Measurements from ENCODE around the gene MTA3. TPM values are rescaled to one million over a fixed set of nuclear protein-coding genes. Genes with fewer than 3 reads are reported as not detected.
"Not testable (repeated sequence)": the region's sequence is repeated elsewhere in the genome, so short reads cannot be mapped to it uniquely, and the experiment has no call there.

MTA3 gene
- polyA plus RNA-seq, 1 donor from 2014 or later, result 11.2 TPM

- no peak overlapping the region for H3K9ac ChIP-seq (ENCODE audit: low read length)
These were observed 50.5 kb downstream of the MTA3 start for GRCh38 chr2:42618972-42619371.

DNA sequence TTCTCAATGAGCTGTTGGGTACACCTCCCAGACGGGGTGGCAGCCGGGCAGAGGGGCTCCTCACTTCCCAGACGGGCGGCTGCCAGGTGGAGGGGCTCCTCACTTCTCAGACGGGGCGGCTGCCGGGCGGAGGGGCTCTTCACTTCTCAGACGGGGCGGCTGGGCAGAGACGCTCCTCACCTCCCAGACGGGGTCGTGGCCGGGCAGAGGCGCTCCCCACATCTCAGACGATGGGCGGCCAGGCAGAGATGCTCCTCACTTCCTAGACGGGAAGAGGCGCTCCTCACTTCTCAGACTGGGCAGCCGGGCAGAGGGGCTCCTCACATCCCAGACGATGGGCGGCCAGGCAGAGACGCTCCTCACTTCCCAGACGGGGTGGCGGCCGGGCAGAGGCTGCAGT, 53.2 kb downstream of the MTA3 start:
- H2AFZ ChIP-seq (ENCODE audit: low read depth, low read length), result not testable (repeated sequence)

More at GRCh38 chr2:42618972-42619371, 50.5 kb downstream of the MTA3 start:
- Histone ChIP-seq H3F3A (ENCODE audit: insufficient read depth, low read length, poor library complexity, severe bottlenecking) (no peaks in the 10 kb centered on the region), H2AFZ (ENCODE audit: low read depth, low read length) (no peak overlapping the region), H3K4me2 (ENCODE audit: low read length) (no peak overlapping the region), H3K36me3 (ENCODE audit: insufficient read depth, low read length) (no peaks in the 10 kb centered on the region), H3K27ac (ENCODE audit: low read length) (no peak overlapping the region), H3K27me3 (ENCODE audit: insufficient read depth, low read depth, low read length) (no peaks in the 10 kb centered on the region), H3K79me2 (replicated peaks; ENCODE audit: insufficient read depth, low read length) (no peaks in the 10 kb centered on the region), H3K9me3 (ENCODE audit: low read length) (no peaks in the 10 kb centered on the region), H4K20me1 (ENCODE audit: insufficient read depth) (no peaks in the 10 kb centered on the region), H3K4me3 (ENCODE audit: low read length) (no peak overlapping the region), H3K9me2 (ENCODE audit: insufficient read depth, low read length) (no peaks in the 10 kb centered on the region)
- TF ChIP-seq EP300 (conservative IDR thresholded peaks at IDR 0.05; ENCODE audit: poor library complexity, severe bottlenecking) (no peak), POLR2AphosphoS5 (IDR thresholded peaks at IDR 0.05) (no peak), MXI1 (conservative IDR thresholded peaks at IDR 0.05; ENCODE audit: poor library complexity, severe bottlenecking) (no peak), TAF1 (IDR thresholded peaks at IDR 0.05; ENCODE audit: low read depth) (no peak), CTCF (IDR thresholded peaks at IDR 0.05; ENCODE audit: poor library complexity, severe bottlenecking) (no peak), RAD21 (conservative IDR thresholded peaks at IDR 0.05) (no peak), EZH2 (IDR thresholded peaks at IDR 0.05; ENCODE audit: borderline replicate concordance, insufficient read depth, low read length, poor library complexity, severe bottlenecking) (no peak), SMC3 (conservative IDR thresholded peaks at IDR 0.05; ENCODE audit: poor library complexity) (no peak)
- TF ChIP-seq, protein P1, sequence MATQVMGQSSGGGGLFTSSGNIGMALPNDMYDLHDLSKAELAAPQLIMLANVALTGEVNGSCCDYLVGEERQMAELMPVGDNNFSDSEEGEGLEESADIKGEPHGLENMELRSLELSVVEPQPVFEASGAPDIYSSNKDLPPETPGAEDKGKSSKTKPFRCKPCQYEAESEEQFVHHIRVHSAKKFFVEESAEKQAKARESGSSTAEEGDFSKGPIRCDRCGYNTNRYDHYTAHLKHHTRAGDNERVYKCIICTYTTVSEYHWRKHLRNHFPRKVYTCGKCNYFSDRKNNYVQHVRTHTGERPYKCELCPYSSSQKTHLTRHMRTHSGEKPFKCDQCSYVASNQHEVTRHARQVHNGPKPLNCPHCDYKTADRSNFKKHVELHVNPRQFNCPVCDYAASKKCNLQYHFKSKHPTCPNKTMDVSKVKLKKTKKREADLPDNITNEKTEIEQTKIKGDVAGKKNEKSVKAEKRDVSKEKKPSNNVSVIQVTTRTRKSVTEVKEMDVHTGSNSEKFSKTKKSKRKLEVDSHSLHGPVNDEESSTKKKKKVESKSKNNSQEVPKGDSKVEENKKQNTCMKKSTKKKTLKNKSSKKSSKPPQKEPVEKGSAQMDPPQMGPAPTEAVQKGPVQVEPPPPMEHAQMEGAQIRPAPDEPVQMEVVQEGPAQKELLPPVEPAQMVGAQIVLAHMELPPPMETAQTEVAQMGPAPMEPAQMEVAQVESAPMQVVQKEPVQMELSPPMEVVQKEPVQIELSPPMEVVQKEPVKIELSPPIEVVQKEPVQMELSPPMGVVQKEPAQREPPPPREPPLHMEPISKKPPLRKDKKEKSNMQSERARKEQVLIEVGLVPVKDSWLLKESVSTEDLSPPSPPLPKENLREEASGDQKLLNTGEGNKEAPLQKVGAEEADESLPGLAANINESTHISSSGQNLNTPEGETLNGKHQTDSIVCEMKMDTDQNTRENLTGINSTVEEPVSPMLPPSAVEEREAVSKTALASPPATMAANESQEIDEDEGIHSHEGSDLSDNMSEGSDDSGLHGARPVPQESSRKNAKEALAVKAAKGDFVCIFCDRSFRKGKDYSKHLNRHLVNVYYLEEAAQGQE (IDR thresholded peaks at IDR 0.05; ENCODE audit: borderline replicate concordance), result no peak

More for the DNA sequence above, 53.2 kb downstream of the MTA3 start:
- not testable (repeated sequence) for H4K20me1 ChIP-seq (ENCODE audit: insufficient read depth); H3K79me2 ChIP-seq (replicated peaks; ENCODE audit: insufficient read depth, low read length); H3K9me3 ChIP-seq (ENCODE audit: low read length); H3K4me3 ChIP-seq (ENCODE audit: low read length); H3K9ac ChIP-seq (ENCODE audit: low read length); H3K27ac ChIP-seq (ENCODE audit: low read length); H3K9me2 ChIP-seq (ENCODE audit: insufficient read depth, low read length); H3K36me3 ChIP-seq (ENCODE audit: insufficient read depth, low read length); H3K4me2 ChIP-seq (ENCODE audit: low read length); H3K27me3 ChIP-seq (ENCODE audit: insufficient read depth, low read depth, low read length); H3F3A ChIP-seq (ENCODE audit: insufficient read depth, low read length, poor library complexity, severe bottlenecking)

All from neural cell (in vitro differentiated cells).